ENCODE measurements around the gene HIPK2. TPM values are rescaled to one million over a fixed set of nuclear protein-coding genes. Genes with fewer than 3 reads are reported as not detected.

HIPK2 gene
- total RNA-seq, 1 experiment from 2014 or later = 64.3 TPM

DNA sequence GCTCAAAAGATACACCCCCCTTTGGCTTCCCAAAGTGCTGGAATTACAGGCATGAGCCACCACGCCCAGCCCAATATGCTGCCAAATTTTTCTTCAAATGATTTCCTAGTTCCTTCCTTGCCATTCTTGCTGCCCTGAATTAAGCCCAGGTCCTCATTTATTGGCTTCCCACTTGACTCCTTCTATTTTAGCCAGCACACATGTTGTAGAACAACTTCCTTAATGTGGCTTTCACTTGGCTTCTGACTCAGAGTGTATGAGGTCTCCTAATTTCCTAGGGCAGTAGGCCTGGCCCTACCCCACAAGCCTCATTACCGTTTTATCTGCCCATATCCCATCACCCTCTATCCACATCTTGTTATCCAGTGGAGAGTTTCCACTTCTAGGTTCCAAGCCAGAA lies 21.8 kb upstream of the HIPK2 start:
- Mint-ChIP-seq H3K9me3 (ENCODE audit: unreplicated experiment) (peaks cover 16% of the 10 kb centered on the region), H3K4me1 (ENCODE audit: insufficient read depth, unreplicated experiment) (peaks cover 12% of the 10 kb centered on the region), H3K27ac (ENCODE audit: low read depth, unreplicated experiment) (no peak overlapping the region), H3K4me3 (ENCODE audit: unreplicated experiment) (no peak overlapping the region), H3K36me3 (ENCODE audit: insufficient read depth, unreplicated experiment) (no peaks in the 10 kb centered on the region), H3K27me3 (ENCODE audit: insufficient read depth, unreplicated experiment) (no peaks in the 10 kb centered on the region)
- no peak for DNase-seq (ENCODE audit: unreplicated experiment)
- no TSS peak for BruUV-seq (replicated peaks)
- POLR2A ChIA-PET = no interaction called here
- TF ChIP-seq, protein P1, sequence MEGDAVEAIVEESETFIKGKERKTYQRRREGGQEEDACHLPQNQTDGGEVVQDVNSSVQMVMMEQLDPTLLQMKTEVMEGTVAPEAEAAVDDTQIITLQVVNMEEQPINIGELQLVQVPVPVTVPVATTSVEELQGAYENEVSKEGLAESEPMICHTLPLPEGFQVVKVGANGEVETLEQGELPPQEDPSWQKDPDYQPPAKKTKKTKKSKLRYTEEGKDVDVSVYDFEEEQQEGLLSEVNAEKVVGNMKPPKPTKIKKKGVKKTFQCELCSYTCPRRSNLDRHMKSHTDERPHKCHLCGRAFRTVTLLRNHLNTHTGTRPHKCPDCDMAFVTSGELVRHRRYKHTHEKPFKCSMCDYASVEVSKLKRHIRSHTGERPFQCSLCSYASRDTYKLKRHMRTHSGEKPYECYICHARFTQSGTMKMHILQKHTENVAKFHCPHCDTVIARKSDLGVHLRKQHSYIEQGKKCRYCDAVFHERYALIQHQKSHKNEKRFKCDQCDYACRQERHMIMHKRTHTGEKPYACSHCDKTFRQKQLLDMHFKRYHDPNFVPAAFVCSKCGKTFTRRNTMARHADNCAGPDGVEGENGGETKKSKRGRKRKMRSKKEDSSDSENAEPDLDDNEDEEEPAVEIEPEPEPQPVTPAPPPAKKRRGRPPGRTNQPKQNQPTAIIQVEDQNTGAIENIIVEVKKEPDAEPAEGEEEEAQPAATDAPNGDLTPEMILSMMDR (IDR thresholded peaks at IDR 0.05; ENCODE audit: unreplicated experiment) = no peak
- CTCF ChIA-PET = interaction anchor here (0.7 to 1.1 kb wide), 3 partner anchors 11 to 821 kb away, joined by 3 read pairs; no protein-coding TSS in a partner anchor
- intact Hi-C loops (cut with micrococcal nuclease) = no loop called here

DNA sequence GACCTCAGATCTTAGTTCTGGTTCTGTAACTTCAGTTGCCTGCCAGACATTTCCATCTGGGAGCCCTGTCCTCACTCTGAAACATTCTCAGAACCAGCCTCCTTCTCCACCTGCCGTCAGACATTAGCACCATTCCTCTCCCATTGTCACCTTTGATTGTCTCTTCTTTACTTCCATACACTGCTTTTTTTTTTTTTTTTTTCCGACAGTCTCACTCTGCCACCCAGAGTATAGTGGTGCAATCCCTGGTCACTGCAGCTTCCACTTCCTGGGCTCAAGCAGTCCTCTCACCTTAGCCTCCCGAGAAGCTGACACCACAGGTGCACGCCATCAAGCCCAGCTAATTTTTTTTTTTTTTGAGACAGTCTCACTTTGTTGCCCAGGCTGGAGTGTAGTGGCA lies 21.1 kb upstream of the HIPK2 start:
- Mint-ChIP-seq H3K4me1 (ENCODE audit: insufficient read depth, unreplicated experiment) (peaks cover 12% of the 10 kb centered on the region), H3K4me3 (ENCODE audit: unreplicated experiment) (no peak overlapping the region), H3K9me3 (ENCODE audit: unreplicated experiment) (peaks cover 16% of the 10 kb centered on the region), H3K27ac (ENCODE audit: low read depth, unreplicated experiment) (no peak overlapping the region), H3K27me3 (ENCODE audit: insufficient read depth, unreplicated experiment) (no peaks in the 10 kb centered on the region), H3K36me3 (ENCODE audit: insufficient read depth, unreplicated experiment) (no peaks in the 10 kb centered on the region)
- no TSS peak for BruUV-seq (replicated peaks)
- TF ChIP-seq, protein P1 (IDR thresholded peaks at IDR 0.05; ENCODE audit: unreplicated experiment) = no peak
- ChIA-PET POLR2A (no interaction called here), CTCF (no interaction called here)
- intact Hi-C loops (cut with micrococcal nuclease) = no loop called here
- no peak for DNase-seq (ENCODE audit: unreplicated experiment)

DNA sequence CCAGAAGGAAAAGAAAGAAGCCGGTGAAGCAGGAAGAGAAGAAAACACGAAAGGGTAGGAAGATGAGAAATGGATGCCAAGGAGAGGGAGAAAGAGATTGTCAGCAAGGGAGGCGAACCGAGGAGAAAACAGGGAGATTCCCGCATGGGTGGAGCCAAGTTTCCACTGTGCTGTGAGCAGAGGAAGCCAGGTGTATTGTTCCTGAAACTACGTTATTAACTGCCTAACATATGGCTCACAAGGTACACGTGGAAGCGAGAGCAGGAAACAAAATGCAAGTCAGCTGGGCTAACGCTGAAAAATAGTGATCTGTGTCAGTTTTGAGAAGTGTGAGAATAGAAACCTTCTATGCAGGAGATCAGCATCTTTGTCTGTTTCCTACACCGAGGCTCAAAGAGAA lies 20.4 kb upstream of the HIPK2 start:
- POLR2A ChIA-PET = no interaction called here
- CTCF ChIA-PET = interaction anchor here (0.6 to 1.4 kb wide), 3 partner anchors 44 to 216 kb away, joined by 3 to 4 read pairs (median 4); no protein-coding TSS in a partner anchor

DNA sequence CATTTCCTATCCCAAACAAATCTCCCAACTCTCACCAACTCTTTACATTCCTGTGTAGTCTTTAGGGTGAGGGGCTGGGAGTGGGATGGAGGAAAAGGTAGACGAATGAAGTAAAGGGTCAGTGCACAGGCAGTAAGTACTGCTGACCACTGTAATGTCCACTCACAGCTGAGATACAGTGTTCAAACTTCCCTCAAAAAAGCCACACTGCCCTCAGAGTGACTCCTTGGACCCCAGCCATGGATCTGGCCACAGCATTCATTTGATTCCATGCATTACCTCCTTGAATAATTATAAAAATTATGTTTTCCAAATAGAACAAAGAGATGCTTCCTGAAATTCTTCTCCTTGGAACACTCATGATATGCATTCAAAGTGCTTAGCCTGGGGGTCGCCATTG lies 19.8 kb upstream of the HIPK2 start:
- Mint-ChIP-seq H3K4me1 (ENCODE audit: insufficient read depth, unreplicated experiment) (peaks cover 12% of the 10 kb centered on the region), H3K36me3 (ENCODE audit: insufficient read depth, unreplicated experiment) (no peaks in the 10 kb centered on the region), H3K4me3 (ENCODE audit: unreplicated experiment) (no peak overlapping the region), H3K9me3 (ENCODE audit: unreplicated experiment) (peaks cover 11% of the 10 kb centered on the region), H3K27ac (ENCODE audit: low read depth, unreplicated experiment) (peak overlapping the region; percentile 21), H3K27me3 (ENCODE audit: insufficient read depth, unreplicated experiment) (no peaks in the 10 kb centered on the region)
- ChIA-PET POLR2A (no interaction called here), CTCF (interaction anchor here (0.6 to 1.4 kb wide), 3 partner anchors 45 to 216 kb away, joined by 3 to 4 read pairs (median 4); no protein-coding TSS in a partner anchor)
- TF ChIP-seq, protein P1 (IDR thresholded peaks at IDR 0.05; ENCODE audit: unreplicated experiment) = no peak
- intact Hi-C loops (cut with micrococcal nuclease) = no loop called here
- BruUV-seq (replicated peaks) = no TSS peak
- DNase-seq (ENCODE audit: unreplicated experiment) = no peak

More for the DNA sequence above, 20.4 kb upstream of the HIPK2 start:
- Mint-ChIP-seq H3K4me1 (ENCODE audit: insufficient read depth, unreplicated experiment) (peaks cover 12% of the 10 kb centered on the region), H3K36me3 (ENCODE audit: insufficient read depth, unreplicated experiment) (no peaks in the 10 kb centered on the region), H3K27me3 (ENCODE audit: insufficient read depth, unreplicated experiment) (no peaks in the 10 kb centered on the region), H3K27ac (ENCODE audit: low read depth, unreplicated experiment) (peak overlapping the region; percentile 21), H3K9me3 (ENCODE audit: unreplicated experiment) (peaks cover 16% of the 10 kb centered on the region), H3K4me3 (ENCODE audit: unreplicated experiment) (no peak overlapping the region)
- no TSS peak for BruUV-seq (replicated peaks)
- intact Hi-C loops (cut with micrococcal nuclease) = no loop called here
- TF ChIP-seq, protein P1 (IDR thresholded peaks at IDR 0.05; ENCODE audit: unreplicated experiment) = no peak
- no peak for DNase-seq (ENCODE audit: unreplicated experiment)
